HT-29 (cell line): ENCODE data around the gene CCM2. TPM values are rescaled to one million over a fixed set of nuclear protein-coding genes. Genes with fewer than 3 reads are reported as not detected.

Source experiments
- DNase-seq: peaks from one replicate; pipeline ENCODE4 v3.0.0-alpha.2; 2015; ENCODE audit warnings: low spot score
- total RNA-seq: library from RNA; depleted of rRNA; stranded (reverse); fragments of >200 nt; shearing (Covaris generic); gene quantifications from 2 replicates; pipeline ENCODE4 v1.2.3, GENCODE V29; 2014

The CCM2 gene
- total RNA-seq, 1 experiment from 2014 or later, result 90.2 TPM

DNA sequence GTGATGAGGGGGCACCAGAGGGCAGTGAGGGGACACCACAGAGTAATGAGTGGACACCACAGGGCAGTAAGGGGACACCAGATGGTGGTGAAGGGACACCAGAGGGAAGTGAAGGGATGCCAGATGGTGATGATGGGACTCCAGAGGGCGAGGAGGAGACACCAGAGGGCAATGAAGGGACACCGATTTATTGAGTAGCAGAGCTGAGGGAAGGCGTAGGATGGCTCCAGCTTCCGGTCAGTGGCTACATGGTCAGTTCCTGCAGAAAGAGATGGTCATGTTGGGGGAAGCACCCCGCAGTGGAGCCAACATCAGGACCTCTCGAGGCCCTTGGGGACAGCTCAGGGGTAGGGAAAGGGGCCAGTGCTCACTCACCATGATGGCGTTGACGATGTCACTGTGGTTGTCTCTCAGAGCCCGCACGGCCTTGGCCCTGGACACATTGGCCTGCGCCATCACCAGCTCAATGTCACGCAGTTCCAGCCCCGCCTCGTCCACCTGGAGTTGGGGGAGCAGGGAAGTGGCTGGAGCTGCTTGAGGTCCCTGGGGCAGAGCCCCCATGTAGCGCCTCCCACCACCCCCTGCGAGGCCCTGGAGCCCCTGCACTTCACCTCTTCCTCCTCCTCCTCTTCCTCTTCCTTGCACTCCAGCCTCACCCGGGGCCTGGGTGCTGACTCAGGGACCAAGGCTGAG is 80.4 kb downstream of the CCM2 start:
- peak; percentile 26 for DNase-seq

DNA sequence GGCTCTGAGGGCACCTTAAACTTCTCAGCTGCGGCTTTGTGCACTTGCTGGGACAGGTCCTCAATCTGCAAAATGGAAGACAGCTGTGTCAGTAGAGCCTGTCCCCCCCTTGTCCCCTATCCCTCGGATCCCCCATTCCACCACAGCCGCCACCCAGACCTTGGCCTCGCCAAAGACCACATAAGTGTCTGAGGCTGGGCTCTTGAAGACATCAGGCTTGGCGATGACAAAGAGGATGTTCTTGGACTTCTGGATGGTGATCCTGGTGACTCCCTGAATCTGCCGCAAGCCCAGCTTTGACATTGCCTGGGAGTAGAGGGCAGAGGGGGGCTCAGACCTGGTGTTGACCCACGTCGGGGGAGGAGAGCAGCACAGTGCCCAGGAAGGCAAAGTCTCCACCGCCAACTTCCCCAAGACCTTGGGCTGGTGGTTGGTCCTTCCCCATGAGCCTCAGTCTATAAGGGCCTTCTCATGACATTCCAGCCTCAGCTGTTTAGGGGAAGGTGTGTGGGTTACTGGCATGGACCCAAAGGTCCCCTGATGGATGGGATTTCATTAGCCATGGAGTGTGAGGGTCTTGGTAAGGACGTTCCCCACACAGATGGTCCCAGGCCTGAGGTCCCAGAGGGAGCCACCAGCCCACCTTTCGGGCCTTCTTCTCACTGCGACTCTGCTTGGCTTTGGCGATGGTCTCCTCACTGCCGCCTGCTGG is 81.1 kb downstream of the CCM2 start:
- no peak for DNase-seq

DNA sequence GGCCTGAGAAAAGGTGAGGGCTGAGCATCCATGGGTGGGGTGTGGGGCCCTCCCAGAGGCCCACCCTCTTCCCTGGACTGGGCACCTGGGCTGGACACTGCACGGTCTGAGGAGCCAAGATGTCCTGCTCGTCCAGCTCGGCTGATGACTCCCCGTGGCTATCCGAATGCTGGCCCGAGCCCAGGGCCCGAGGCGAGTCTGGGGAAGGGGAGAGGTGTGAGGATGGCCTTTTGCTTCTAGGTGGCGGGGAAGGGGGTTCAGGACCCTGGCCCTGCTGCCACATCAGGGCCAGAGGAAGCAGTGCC is 81.6 kb downstream of the CCM2 start:
- no peak for DNase-seq

DNA sequence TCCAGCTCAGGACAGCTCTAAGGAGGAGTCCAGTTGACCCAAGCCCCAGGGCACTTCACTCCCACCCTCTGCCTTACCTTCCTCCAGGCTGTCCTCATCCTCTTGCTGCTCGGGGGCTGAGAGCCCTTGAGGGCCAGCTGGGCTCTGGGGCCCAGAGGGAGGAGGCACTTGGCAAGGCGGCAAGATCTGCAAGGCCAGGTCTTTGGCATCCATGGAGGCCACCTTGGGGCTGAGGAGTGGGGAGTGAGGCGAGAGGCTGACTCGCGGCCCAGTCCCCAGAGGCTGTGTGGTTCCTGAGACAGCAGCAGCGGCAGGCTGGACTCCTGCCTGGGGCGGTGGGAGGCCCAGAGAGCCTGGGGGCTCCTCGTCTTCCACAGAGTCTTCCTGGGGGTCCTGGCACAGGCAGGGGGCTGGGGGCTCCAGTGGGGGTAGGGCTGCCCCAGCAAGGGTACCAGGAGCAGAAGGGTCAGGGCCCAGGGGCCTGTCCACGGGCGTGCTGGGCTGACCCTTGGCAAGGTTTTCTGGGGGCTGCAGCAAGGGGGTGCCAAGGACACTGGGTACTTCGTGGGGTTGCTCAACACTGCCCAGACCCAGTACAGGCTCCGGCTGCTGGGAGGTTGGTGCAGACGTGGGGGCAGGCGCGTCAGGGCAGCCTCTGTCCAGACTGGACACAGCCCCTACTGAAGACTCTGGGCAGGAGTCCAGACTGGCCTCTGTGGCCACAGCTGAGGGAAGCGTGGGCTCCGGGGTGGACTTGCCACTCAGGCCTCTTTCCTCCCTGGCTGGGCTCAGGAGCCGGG is 82.2 kb downstream of the CCM2 start:
- no peak for DNase-seq

DNA sequence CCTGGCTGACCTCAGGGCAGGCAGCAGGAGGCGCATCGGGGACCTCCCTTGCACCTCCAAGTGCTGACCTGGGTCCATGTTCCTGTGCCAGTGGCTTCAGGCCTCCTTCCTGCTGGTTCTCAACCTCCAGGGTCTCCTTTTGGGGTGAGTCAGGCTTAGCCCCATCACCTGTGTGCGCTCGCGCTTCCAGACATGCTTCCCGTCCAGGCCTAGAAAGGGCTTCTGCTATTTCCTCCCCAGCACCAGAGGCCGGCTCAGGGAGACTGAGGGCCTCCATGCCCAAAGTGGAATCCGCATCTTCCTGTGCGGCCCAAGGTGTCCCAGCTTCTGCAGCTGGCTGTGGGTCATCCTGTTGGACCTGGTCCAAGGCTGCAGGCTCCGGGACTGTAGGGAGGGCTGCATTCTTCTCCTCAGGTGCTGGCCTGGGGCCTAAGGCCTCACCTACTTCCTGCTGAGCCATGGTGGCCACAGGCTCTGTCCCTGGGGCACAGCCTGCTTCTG is 82.9 kb downstream of the CCM2 start:
- DNase-seq, result peak; percentile 70

DNA sequence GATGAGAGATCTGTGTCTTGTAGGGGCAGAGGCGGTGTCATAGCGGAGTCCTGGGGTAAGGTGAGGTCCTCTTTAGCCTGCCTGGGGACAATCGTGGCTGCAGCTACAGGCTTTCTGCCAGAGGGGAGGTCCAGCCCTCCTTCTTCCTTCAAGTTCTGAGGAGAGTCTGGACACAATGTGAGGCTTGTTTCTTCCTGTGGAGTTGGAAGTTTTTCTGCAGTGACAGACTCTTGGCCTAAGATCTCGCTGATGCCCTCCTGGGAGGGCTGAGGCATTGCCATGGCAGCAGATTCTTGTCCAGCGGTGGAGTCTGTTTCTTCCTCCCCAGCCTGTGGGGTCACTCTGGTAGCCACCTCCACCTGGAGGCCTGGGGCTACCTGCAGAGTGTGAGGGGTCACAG is 84.3 kb downstream of the CCM2 start:
- DNase-seq, result no peak

DNA sequence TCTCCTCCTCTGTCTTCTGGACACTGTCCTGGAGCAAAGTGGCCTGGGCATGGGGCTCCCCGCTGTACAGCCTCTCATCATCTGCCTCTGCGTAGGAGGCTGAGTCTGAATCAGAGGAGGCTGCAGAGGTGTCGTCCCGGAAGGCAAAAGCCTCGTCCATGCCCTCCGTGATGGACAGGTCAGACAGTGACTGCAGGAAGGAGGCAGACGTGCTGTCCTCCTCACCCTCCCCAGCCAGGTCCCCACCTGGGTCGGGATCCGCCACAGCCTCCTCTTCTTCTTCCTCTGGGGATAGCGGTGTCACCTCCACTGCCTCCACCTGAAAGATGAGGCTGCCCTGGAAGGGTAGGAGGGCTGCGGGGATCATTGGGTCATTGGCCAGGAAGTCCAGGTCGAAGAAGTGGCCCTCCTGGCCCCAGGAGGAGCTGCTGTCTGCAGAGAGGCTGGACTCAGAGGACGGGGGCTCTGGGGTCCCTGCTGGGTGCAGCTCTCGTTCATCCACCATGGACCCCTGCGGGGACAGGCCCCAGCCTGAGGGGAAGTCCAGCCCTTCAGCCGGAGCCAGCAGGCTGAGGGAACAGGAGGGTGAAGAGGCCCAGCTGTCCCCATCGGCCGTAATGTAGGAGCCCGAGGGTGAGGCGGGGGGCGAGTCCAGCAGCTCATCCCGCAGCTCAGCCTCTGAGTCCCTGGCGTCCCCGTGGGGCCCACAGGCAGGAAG is 85.1 kb downstream of the CCM2 start:
- no peak for DNase-seq

DNA sequence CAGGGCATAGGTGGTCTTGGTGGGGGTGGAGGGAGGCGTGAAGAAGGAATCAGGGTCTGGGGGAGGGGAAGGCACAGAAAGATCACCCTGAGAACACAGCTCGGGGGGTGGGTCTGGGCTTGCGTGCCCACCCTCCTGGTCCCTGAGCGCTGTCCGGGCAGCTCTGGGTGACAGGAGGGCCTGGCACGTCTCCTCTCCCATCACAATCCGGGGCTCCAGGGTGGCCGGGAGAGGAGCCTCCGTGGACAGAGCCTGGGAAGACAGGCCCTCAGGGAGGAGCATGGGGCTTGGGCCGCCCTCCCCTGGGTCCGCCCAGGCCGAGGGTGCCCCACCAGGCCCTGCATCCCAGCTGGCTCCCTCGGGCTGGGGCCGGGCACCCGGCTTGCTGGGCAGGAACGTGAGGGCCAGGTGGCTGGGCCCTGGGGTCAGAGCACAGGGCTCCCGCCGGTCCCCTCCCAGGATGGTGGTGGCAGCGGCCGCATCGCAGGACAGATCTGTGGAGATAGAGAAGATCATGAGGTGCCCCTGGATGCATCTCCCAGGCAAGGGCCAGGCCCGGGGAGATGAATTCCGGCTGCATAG is 85.7 kb downstream of the CCM2 start:
- DNase-seq, result no peak

DNA sequence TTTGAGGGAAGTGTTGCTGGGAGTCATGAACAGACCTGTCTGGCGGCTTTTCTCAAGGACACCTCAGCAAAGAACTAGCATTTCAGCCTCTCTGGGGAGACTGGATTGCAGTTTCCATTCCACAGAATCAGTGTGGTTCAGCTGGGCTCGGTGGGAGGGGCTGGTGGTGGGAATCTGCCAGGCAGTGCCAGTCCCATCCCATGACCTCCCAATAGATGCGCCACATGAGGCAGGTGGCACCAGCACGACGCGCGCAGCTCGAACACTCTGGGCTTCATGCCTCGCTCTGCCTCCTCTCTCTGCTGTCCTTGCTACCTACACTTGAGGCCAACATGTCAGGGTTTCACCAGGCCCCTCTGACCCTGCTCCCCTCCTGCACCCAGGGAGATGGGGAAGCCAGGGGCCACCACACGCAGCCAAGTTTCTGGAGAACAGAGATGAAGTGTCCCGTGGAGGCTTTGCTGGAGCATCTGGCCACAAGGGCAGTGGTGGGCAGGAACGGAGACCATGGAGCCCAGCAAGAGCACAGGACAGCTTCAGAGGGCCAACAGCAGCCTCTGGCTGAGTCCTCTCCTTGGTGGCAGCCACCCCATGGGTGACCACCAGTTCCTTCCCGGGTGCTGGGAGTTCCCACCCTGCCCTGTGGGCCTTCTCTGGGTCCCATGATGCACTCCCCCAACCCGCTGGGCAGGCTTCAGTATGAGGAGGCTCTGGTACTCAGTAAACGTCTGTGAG is 86.5 kb downstream of the CCM2 start:
- DNase-seq, result no peak

DNA sequence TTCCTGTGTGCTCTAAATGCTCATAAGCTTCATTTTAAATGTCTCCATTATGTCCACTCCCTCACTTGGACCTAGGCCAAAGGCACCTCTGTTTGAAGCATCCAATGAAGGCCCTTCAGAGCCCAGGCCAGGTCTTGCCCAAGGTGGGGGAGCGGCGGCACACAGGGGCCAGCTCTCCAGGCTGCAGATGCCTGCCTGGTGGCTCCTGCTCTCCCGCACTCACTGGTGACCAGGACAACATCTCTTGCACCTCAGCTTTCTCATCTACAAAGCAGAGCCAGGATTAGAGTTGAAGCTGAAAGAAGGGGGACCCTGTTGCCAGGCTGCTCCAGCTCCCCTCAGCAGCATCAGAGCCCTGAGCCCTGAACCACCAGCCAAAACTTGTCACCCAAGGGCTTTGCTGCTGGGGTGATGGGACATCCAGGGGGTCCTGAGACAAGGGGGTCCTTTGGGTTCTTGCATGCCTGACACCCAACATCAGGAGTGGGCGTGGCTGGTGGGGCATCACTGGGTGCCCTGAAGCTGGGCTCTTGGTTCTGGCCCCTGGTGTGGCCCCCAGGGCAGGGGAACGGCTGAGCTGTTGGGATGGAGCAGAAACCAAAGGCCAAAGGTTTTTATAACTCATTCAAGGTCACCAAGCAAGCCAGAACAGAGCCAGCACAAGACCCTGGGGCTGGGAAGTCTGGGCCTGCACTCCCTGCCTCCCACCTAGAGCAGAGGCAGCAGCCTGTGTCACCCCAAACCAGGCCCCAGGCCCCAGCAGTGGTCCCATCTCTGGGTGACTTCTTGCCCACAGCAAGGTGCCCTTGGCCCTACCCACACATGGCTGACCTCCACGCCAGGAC is 87.5 kb downstream of the CCM2 start:
- no peak for DNase-seq

DNA sequence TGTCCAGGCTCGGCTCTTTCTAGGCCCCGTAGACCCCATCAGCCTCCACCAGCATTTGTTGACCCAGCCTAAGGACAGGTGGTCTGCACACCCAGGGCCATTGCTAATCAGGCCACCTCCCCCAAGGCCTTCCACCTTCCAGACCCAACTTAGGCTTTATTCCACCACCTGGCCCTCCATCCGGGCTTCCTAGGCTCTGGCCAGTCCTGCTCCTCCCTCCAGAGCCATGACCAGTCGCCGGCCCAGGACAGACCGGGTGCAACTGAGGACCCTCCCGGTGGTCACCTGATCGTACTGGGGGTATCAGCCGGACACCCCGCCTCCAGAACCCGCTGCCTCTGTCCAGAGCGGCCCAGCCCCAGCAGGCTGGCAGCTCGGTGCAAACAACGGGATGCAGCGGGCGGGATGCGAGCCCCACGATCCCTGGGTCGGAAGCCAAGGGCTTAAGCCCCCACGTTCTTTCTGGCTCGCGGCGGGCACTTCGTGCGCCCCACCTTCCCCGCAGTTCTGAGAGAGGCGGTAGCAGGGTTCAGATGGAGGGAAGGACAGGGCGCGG is 88.2 kb downstream of the CCM2 start:
- no peak for DNase-seq

DNA sequence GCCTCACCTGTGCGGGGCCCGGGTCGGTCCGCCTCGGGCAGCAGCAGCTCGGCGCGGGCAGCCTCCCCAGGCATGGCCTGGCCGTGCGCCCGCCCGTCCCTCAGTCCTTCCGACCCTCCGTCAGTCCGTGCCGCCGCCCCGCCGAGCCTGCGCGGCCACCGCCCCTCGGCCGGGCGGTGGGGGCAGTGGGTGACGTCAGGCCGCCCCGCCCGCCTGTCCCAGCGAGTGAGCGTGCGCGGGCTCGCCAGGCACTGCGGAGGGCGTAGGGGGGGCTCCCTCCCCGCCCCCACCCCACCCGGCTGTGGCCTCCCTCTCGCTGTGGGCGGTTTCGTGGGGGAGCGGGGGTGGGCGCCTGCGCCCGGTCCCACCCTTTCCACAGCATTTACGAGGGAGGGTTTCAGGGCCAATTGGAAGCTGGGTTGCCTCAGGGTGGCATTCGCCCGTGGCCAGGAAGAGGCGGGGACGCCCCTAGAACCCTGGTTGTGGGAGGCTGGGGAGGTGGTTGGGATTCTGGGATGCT is 88.9 kb downstream of the CCM2 start, which contains the start of gene NACAD:
TSS of gene NACAD (minus strand) at position 149 of the 520 bp plus-strand sequence. CDS start at position 74, 75 bp downstream.
- no peak for DNase-seq

DNA sequence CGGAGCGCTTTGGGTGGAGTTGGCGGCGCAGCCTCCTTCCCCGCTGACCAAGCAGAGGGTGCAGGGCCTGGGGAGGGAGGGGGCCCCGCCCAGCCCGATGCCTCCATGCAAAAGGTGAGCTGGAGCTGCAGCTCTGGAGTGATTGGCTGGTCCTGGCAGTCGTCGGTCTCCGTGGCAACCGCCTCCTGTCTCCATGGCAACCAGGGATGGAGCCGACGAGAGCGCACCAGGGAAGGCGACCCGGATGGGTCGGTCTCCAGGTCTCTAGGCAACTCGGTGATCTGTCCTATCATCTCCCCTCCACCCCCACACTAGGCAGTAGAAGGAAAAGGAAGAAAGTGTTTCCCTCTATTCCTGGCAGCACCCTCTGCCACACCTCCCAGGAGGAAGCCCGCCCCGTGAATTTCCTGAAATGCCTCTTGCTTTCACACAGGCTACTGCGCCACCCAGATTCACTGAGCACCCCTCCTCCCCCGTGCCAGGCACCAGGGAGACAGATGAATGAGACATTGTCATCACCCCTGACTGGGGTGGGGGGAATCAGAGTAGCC is 89.4 kb downstream of the CCM2 start:
- DNase-seq, result peak; percentile 52

DNA sequence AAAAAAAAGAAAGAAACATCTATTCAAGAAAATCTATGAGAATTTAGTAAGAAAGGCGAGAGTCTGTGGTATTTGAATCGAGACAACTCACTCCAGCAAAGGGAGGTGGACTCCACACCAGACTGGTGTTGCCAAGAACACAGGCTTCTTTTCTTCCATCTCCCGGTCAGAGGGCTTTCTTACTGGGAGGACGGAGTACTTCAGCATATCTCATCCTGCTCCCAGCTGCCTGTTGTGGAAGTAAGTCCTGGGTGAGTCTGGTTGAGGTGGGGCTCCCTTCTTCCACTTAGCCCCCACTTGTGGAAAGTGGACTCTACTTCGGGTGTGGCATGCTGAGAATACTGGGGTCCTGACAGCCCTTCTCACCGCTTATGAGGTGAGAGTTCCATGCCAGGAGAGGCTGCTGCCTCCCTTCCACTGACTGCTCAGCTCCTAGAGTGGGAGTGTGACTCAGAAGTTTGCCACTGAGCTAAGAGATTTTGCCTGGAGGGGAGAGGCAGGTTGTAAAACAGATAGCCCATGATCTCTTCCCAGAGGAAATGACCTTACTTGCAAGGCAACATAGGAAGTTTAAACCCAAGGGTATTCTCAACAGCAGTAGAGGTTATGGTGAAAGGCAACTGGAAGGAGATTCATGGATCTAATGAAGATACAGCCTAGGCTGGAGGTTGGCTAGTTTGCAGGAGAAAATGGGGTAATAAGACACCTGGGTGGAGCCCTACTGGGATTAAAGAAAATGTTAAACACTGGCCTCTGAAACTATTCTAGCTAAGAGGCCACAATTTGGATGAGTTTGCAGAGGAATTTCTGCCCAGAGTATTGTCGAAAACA is 92.3 kb downstream of the CCM2 start:
- DNase-seq, result no peak

DNA sequence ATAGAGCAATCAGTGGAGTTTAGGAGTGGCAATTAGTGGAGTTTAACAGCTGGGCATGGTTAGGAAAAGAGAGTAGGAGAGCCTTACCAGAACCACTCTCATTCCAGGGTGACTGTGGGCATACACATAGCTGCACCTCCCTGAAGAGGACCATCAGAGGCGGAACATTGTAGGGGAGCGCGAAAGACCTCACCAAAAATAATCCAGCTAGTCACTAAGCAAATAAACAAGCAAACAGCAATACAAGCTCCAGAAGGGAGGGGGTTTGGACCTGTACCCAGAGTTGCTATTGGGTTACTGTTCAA is 92.9 kb downstream of the CCM2 start:
- DNase-seq, result no peak

DNA sequence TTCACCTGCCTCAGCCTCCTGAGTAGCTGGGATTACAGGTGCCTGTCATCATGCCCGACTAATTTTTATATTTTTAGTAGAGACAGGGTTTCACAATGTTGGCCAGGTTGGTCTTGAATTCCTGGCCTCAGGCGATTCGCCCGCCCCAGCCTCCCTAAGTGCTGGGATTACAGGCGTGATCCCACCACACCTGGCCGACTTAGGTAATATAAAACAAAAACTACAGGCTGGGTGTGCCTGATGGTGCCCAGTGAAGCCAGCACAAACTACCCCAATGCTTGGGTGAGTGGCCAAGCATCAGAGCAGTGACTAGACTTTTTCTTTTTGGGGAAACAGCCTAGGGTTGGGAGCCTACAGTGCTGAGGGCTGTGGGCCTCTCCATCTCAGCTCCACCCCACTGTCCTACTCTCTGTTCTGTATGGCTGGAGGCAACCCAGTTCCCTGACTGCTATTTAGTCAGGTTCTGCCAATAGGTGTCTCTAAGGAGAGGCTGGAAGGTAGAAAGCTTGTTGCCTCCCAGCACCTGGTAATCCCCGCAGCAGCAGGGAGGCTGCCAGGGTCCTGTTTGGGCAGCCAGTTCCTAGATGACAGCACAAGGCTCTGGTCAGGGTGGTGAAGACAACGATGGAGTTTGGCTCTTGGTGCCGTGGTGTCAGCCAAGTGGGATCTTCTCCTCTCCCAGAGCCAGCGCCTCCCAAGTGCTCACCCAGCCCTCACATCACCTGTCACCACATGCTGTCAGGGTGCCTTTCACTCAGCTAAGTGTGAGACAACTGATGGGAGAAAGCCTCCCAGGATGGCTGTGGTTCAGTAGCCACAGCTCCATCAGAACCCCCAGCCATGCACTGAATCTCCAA is 99.2 kb downstream of the CCM2 start:
- DNase-seq, result no peak
